ENCODE measurements around the gene PARD6B. TPM values are rescaled to one million over a fixed set of nuclear protein-coding genes. Genes with fewer than 3 reads are reported as not detected.

PARD6B gene
- total and polyA plus RNA-seq, 8 donors: 3.1 to 17.8 (median 10.6) TPM

- H3K36me3 ChIP-seq: no peaks in the 10 kb centered on the region
- TF ChIP-seq, protein P1, sequence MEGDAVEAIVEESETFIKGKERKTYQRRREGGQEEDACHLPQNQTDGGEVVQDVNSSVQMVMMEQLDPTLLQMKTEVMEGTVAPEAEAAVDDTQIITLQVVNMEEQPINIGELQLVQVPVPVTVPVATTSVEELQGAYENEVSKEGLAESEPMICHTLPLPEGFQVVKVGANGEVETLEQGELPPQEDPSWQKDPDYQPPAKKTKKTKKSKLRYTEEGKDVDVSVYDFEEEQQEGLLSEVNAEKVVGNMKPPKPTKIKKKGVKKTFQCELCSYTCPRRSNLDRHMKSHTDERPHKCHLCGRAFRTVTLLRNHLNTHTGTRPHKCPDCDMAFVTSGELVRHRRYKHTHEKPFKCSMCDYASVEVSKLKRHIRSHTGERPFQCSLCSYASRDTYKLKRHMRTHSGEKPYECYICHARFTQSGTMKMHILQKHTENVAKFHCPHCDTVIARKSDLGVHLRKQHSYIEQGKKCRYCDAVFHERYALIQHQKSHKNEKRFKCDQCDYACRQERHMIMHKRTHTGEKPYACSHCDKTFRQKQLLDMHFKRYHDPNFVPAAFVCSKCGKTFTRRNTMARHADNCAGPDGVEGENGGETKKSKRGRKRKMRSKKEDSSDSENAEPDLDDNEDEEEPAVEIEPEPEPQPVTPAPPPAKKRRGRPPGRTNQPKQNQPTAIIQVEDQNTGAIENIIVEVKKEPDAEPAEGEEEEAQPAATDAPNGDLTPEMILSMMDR (IDR thresholded peaks at IDR 0.05): no peak
- intact Hi-C loops (cut with DNase I): loop anchor here in 1 of 3 donors (10.0 kb wide), 1 partner anchor 51 kb away; no protein-coding TSS in a partner anchor
- peaks cover 0 to 7% (median 0%) of the 10 kb centered on the region in 3 donors for H3K4me1 ChIP-seq
- FAIRE-seq (no peak), ATAC-seq (no peak), DNase-seq (no peak)
- H3K4me3 ChIP-seq: no peak overlapping the region
- no peaks in the 10 kb centered on the region for H3K9me3 ChIP-seq
- H3K27ac ChIP-seq: no peak overlapping the region
- no peaks in the 10 kb centered on the region for H3K27me3 ChIP-seq
- 71 to 82% methylated on average over 3 of the region's 3 CpGs for WGBS, 2 donors
Measured at GRCh38 chr20:50715694-50716093, 15.7 kb upstream of the PARD6B start.

GRCh38 chr20:50716518-50716917, 14.9 kb upstream of the PARD6B start:
- FAIRE-seq: no peak
- TF ChIP-seq, protein P1 (IDR thresholded peaks at IDR 0.05): no peak
- Histone ChIP-seq H3K9me3 (no peaks in the 10 kb centered on the region), H3K27ac (no peak overlapping the region), H3K27me3 (no peaks in the 10 kb centered on the region), H3K36me3 (no peaks in the 10 kb centered on the region), H3K4me1 (no peaks in the 10 kb centered on the region), H3K4me3 (no peak overlapping the region)
- intact Hi-C loops (cut with DNase I): loop anchor here in 1 of 3 donors (10.0 kb wide), 1 partner anchor 52 kb away; no protein-coding TSS in a partner anchor
- 83 to 89% methylated on average over 1 of the region's 1 CpG for WGBS, 2 donors
- no peak for DNase-seq
- ATAC-seq: no peak

DNA sequence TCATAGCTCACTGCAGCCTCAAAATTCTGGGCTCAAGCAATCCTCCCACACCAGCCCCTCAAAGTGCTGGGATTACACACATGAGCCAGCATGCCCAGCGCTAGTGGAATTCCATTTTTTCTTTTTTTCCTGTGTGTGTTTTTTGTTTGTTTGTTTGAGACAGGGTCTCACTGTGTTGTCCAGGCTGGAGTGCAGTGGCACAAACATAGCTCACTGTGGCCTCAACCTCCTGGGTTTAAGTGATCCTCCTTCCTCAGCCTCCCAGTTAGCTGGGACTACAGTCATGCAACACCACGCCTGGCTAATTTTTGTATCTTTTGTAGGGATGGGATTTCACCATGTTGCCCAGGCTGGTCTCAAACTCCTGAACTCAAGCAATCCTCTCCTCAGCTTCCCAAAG, 14.1 kb upstream of the PARD6B start:
- no peak overlapping the region for H3K27ac ChIP-seq
- FAIRE-seq (no peak), ATAC-seq (no peak), DNase-seq (no peak)
- no peak overlapping the region for H3K4me3 ChIP-seq
- H3K4me1 ChIP-seq: no peaks in the 10 kb centered on the region
- 60 to 82% methylated on average over 2 of the region's 2 CpGs for WGBS, 2 donors
- no peaks in the 10 kb centered on the region for H3K36me3 ChIP-seq
- TF ChIP-seq, protein P1 (IDR thresholded peaks at IDR 0.05): no peak
- H3K27me3 ChIP-seq: no peaks in the 10 kb centered on the region
- intact Hi-C loops (cut with DNase I): loop anchor here in 1 of 3 donors (10.0 kb wide), 1 partner anchor 53 kb away; no protein-coding TSS in a partner anchor
- no peaks in the 10 kb centered on the region for H3K9me3 ChIP-seq

GRCh38 chr20:50717974-50718761, 13.2 kb upstream of the PARD6B start:
- ATAC-seq (no peak), FAIRE-seq (no peak), DNase-seq (no peak)
- TF ChIP-seq, protein P1 (IDR thresholded peaks at IDR 0.05): no peak
- H3K36me3 ChIP-seq: no peaks in the 10 kb centered on the region
- H3K9me3 ChIP-seq: no peaks in the 10 kb centered on the region
- no peak overlapping the region for H3K4me3 ChIP-seq
- H3K27ac ChIP-seq: no peak overlapping the region
- intact Hi-C loops (cut with DNase I): loop anchor here in 1 of 3 donors (10.0 kb wide), 1 partner anchor 53 kb away; no protein-coding TSS in a partner anchor
- H3K27me3 ChIP-seq: no peaks in the 10 kb centered on the region
- WGBS, 2 donors: 65 to 69% methylated on average over 13 of the region's 13 CpGs
- no peaks in the 10 kb centered on the region for H3K4me1 ChIP-seq

- no peaks in the 10 kb centered on the region for H3K27me3 ChIP-seq
- FAIRE-seq (no peak), ATAC-seq (no peak), DNase-seq (no peak)
- no peaks in the 10 kb centered on the region for H3K36me3 ChIP-seq
- H3K27ac ChIP-seq: no peak overlapping the region
- TF ChIP-seq, protein P1 (IDR thresholded peaks at IDR 0.05): no peak
- H3K4me3 ChIP-seq: no peak overlapping the region
- no peaks in the 10 kb centered on the region for H3K4me1 ChIP-seq
- WGBS, 2 donors: 94 to 96% methylated on average over 4 of the region's 4 CpGs
- H3K9me3 ChIP-seq: no peaks in the 10 kb centered on the region
- intact Hi-C loops (cut with DNase I): loop anchor here in 1 of 3 donors (10.0 kb wide), 1 partner anchor 55 kb away; no protein-coding TSS in a partner anchor
Measured at GRCh38 chr20:50719328-50719727, 12.1 kb upstream of the PARD6B start.
